DMS53 treated with DMSO at 0.1 percent for 48 hours (cell line): Measurements from ENCODE around the gene SFXN5.

ENCODE experiments used
- DNase-seq: peaks from one replicate; lab custom pipeline; 2025; ENCODE audit not compliant: unreplicated experiment; lab: John Stamatoyannopoulos, UW

The SFXN5 gene

GRCh38 chr2:72981536-72981935 is 90.0 kb downstream of the SFXN5 start:
- no peak for DNase-seq

GRCh38 chr2:72980535-72981217 is 90.8 kb downstream of the SFXN5 start:
- no peak for DNase-seq

GRCh38 chr2:72979896-72980295 is 91.6 kb downstream of the SFXN5 start:
- no peak for DNase-seq

GRCh38 chr2:72975017-72975416 is 96.5 kb downstream of the SFXN5 start:
- no peak for DNase-seq

- DNase-seq = no peak
Observed at GRCh38 chr2:72974436-72974754, 97.1 kb downstream of the SFXN5 start.

GRCh38 chr2:72973566-72974435 is 97.7 kb downstream of the SFXN5 start:
- peak; percentile 27 for DNase-seq

GRCh38 chr2:72973137-72973535 is 98.4 kb downstream of the SFXN5 start:
- no peak for DNase-seq

- DNase-seq = no peak
Observed at GRCh38 chr2:72972352-72973136, 99.0 kb downstream of the SFXN5 start.

- DNase-seq = no peak
Observed at GRCh38 chr2:72971036-72971435, 100.5 kb downstream of the SFXN5 start.

- DNase-seq = no peak
Observed at GRCh38 chr2:72969706-72970105, 101.8 kb downstream of the SFXN5 start.

GRCh38 chr2:72968286-72968685 is 103.2 kb downstream of the SFXN5 start:
- no peak for DNase-seq

GRCh38 chr2:72965770-72966450 is 105.6 kb downstream of the SFXN5 start:
- DNase-seq = no peak

- no peak for DNase-seq
Observed at GRCh38 chr2:72965016-72965415, 106.5 kb downstream of the SFXN5 start.

GRCh38 chr2:72964146-72964525 is 107.4 kb downstream of the SFXN5 start:
- DNase-seq = no peak

- no peak for DNase-seq
Observed at GRCh38 chr2:72963423-72964145, 107.9 kb downstream of the SFXN5 start.

- no peak for DNase-seq
Observed at GRCh38 chr2:72962911-72963310, 108.6 kb downstream of the SFXN5 start.

- DNase-seq = no peak
Observed at GRCh38 chr2:72961853-72962468, 109.6 kb downstream of the SFXN5 start.

GRCh38 chr2:72961036-72961720 is 110.3 kb downstream of the SFXN5 start:
- DNase-seq = no peak
